Psoas muscle (tissue), 8 donors: Measurements from ENCODE around the gene CD63. TPM values are rescaled to one million over a fixed set of nuclear protein-coding genes. Genes with fewer than 3 reads are reported as not detected.

ENCODE experiments used
- ATAC-seq, 4 donors: fragments of 200-7000 bp; cut with Tn5 transposase; one replicate each; pipeline ENCODE4 v1.9.1; 2020; ENCODE audit warnings: moderate library complexity in 3 of 4, mild to moderate bottlenecking in 2 of 4
- DNase-seq, 2 donors: peaks; one replicate each; pipeline ENCODE4 v3.0.0-alpha.2; 2020
- H3K27ac ChIP-seq: fragments of 200-600 bp; one replicate; pipeline ENCODE4 v1.8.0; 2022
- H3K27me3 ChIP-seq, 3 donors: fragments of 200-600 bp in 1 of 3; one replicate each; pipeline versions ENCODE4 v1.6.1 to v1.8.0; 2013 to 2022; ENCODE audit warnings: low read length in 2 of 3, mild to moderate bottlenecking in 2 of 3, moderate library complexity in 1 of 3; ENCODE audit not compliant: insufficient read depth in 3 of 3
- H3K36me3 ChIP-seq, 2 donors: fragments of 200-600 bp in 1 of 2; one replicate each; pipeline versions ENCODE4 v1.6.1 to v1.8.0; 2013 to 2022; ENCODE audit warnings: low read depth in 1 of 2, mild to moderate bottlenecking in 1 of 2, moderate library complexity in 1 of 2; ENCODE audit not compliant: insufficient read depth in 1 of 2
- H3K4me1 ChIP-seq: fragments of 200-600 bp; one replicate; pipeline ENCODE4 v1.8.0; 2022
- H3K4me3 ChIP-seq: fragments of 200-600 bp; one replicate; pipeline ENCODE4 v1.8.0; 2022; ENCODE audit warnings: mild to moderate bottlenecking
- H3K9me3 ChIP-seq: fragments of 200-600 bp; one replicate; pipeline ENCODE4 v1.8.0; 2022
- CTCF ChIP-seq: fragments of 200-600 bp; IDR thresholded peaks from one replicate; pipeline ENCODE4 v1.8.0; 2022; ENCODE audit warnings: antibody characterized with exemption
- WGBS, 3 donors: extraction: QIAGEN DNeasy Blood & Tissue Kit; methylation state at CpG; one replicate each; pipeline versions ENCODE4 v1.1.6 to v1.1.7; 2013; 5-methylcytosine and 5-hydroxymethylcytosine counted together
- intact Hi-C, 2 donors: fragments of 100-400 bp; cut with DNase I; formaldehyde crosslinking; loops; one replicate each; pipeline versions ENCODE4 v1.11.0 to v1.14.2; 2022
- polyA plus RNA-seq, 3 donors: library from polyadenylated mRNA; stranded (reverse); fragments of 200-250 nt; gene quantifications; one replicate each; pipeline ENCODE4 v1.2.3, GENCODE V29; 2013
- total RNA-seq, 4 donors: library from RNA; stranded (reverse); fragmentation: NEBNext Ultra II Directional in 2 of 4; extraction: Animal tissue kit (Norgen Biotek cat#: 25700) in 2 of 4; gene quantifications; one replicate each; pipeline versions ENCODE4 v1.2.1 to v1.2.4, GENCODE V29; 2021 to 2023
- donor health status: healthy with polysubstance abuse.
- donor health status: DM: no; HTN: no; CAD: no; lungs with moderate emphysema.
- donor health status: Bipolar disorder and iron deficiency.
- donor health status: healthy.
- donor health status: DM: yes; HTN: yes; CAD: no.
- donor health status: DM: no; HTN: no; CAD: no.
- donor health status: DM: no; HTN: no; CAD: no.
- donor health status: DM: yes; HTN: yes; CAD: no.

The CD63 gene
- total and polyA plus RNA-seq, 7 donors: 592 to 2,407 (median 1,147) TPM

- H3K27ac ChIP-seq: peak overlapping the region; percentile 94
- DNase-seq: peak; percentile 85 to 91
- H3K36me3 ChIP-seq: peaks cover 7 to 47% of the 10 kb centered on the region in 2 donors
- no peaks in the 10 kb centered on the region for H3K9me3 ChIP-seq
- H3K27me3 ChIP-seq: no peaks in the 10 kb centered on the region
- 0% methylated on average over 40 to 61 of the region's 61 CpGs for WGBS, 3 donors
- H3K4me1 ChIP-seq: peaks cover 56% of the 10 kb centered on the region
- intact Hi-C loops: loop anchor here in 1 of 2 donors (2.0 kb wide), 1 partner anchor 24 kb away; no protein-coding TSS in a partner anchor
- no peak for TF ChIP-seq CTCF
- peak overlapping the region; percentile 98 for H3K4me3 ChIP-seq
- peak; percentile 22 to 51 (median 40) for ATAC-seq
Measured at GRCh38 chr12:55728186-55728938, 447 bp downstream of the CD63 start.

- H3K9me3 ChIP-seq: no peaks in the 10 kb centered on the region
- TF ChIP-seq CTCF: no peak
- DNase-seq (peak; percentile 73 to 88), ATAC-seq (peak; percentile 8 to 35 (median 12))
- peak overlapping the region; percentile 98 for H3K4me3 ChIP-seq
- 9 to 21% (median 12%) methylated on average over 8 to 9 of the region's 9 CpGs for WGBS, 3 donors
- peak overlapping the region; percentile 94 for H3K27ac ChIP-seq
- intact Hi-C loops: loop anchor here in 1 of 2 donors (2.0 kb wide), 1 partner anchor 23 kb away; no protein-coding TSS in a partner anchor
- peaks cover 62% of the 10 kb centered on the region for H3K4me1 ChIP-seq
- H3K36me3 ChIP-seq: peaks cover 7 to 53% of the 10 kb centered on the region in 2 donors
- H3K27me3 ChIP-seq: no peaks in the 10 kb centered on the region
Measured at GRCh38 chr12:55727643-55728185, 1.1 kb downstream of the CD63 start.

- ATAC-seq: no peak
- no peaks in the 10 kb centered on the region for H3K9me3 ChIP-seq
- TF ChIP-seq CTCF: no peak
- peak overlapping the region; percentile 98 for H3K4me3 ChIP-seq
- H3K4me1 ChIP-seq: peaks cover 70% of the 10 kb centered on the region
- no peaks in the 10 kb centered on the region for H3K27me3 ChIP-seq
- 32 to 46% (median 34%) methylated on average over 10 of the region's 10 CpGs for WGBS, 3 donors
- peak; percentile 29 to 59 for DNase-seq
- intact Hi-C loops: no loop called here
- peaks cover 7 to 51% of the 10 kb centered on the region in 2 donors for H3K36me3 ChIP-seq
- peak overlapping the region; percentile 94 for H3K27ac ChIP-seq
Measured at GRCh38 chr12:55726971-55727370, 1.8 kb downstream of the CD63 start.

GRCh38 chr12:55725556-55725955, 3.3 kb downstream of the CD63 start:
- H3K27ac ChIP-seq: peak overlapping the region; percentile 92
- TF ChIP-seq CTCF: no peak
- peaks cover 7 to 50% of the 10 kb centered on the region in 2 donors for H3K36me3 ChIP-seq
- peak overlapping the region; percentile 98 for H3K4me3 ChIP-seq
- no peaks in the 10 kb centered on the region for H3K27me3 ChIP-seq
- intact Hi-C loops: no loop called here
- H3K4me1 ChIP-seq: peaks cover 79% of the 10 kb centered on the region
- 30 to 51% (median 33%) methylated on average over 3 of the region's 3 CpGs for WGBS, 3 donors
- ATAC-seq (no peak), DNase-seq (peak; percentile 4 to 46)
- no peaks in the 10 kb centered on the region for H3K9me3 ChIP-seq
